MM.1S (cell line): ENCODE measurements around the gene SUFU.

ENCODE experiments used
- DNase-seq: peaks from one replicate; pipeline ENCODE4 v3.0.0-alpha.2; 2015
- H2AFZ ChIP-seq: fragments of 300-600 bp; sonication (generic); 2 replicates; pipeline ENCODE4 v1.6.0; 2016; ENCODE audit warnings: antibody characterized with exemption, low read length
- H3F3A ChIP-seq: fragments of 300-600 bp; sonication (generic); 2 replicates; pipeline ENCODE4 v1.6.1; 2016; ENCODE audit warnings: mild to moderate bottlenecking, antibody characterized with exemption, low read length, moderate library complexity, mixed read lengths; ENCODE audit not compliant: insufficient read depth
- H3K27ac ChIP-seq: fragments of 300-600 bp; sonication (generic); 2 replicates; pipeline ENCODE4 v1.5.1; 2016; ENCODE audit warnings: mild to moderate bottlenecking, low read length
- H3K27me3 ChIP-seq: fragments of 300-600 bp; sonication (generic); replicated peaks from 2 replicates; pipeline ENCODE4 v1.6.0; 2016; ENCODE audit warnings: low read length; ENCODE audit not compliant: insufficient read depth
- H3K36me3 ChIP-seq: fragments of 300-600 bp; sonication (generic); replicated peaks from 2 replicates; pipeline ENCODE4 v1.6.1; 2016; ENCODE audit warnings: mild to moderate bottlenecking, low read length, mixed read lengths; ENCODE audit not compliant: insufficient read depth
- H3K4me1 ChIP-seq: fragments of 300-600 bp; sonication (generic); 2 replicates; pipeline ENCODE4 v1.6.1; 2016; ENCODE audit warnings: low read length, mixed read lengths
- H3K4me2 ChIP-seq: fragments of 300-600 bp; sonication (generic); 2 replicates; pipeline ENCODE4 v1.6.0; 2016; ENCODE audit warnings: low read depth, low read length
- H3K4me3 ChIP-seq: fragments of 300-600 bp; sonication (generic); 2 replicates; pipeline ENCODE4 v1.5.1; 2016; ENCODE audit warnings: low read length, mixed read lengths
- H3K79me2 ChIP-seq: fragments of 300-600 bp; sonication (generic); 2 replicates; pipeline ENCODE4 v1.6.1; 2016; ENCODE audit warnings: mixed run types, low read length, mixed read lengths
- H3K9ac ChIP-seq: fragments of 300-600 bp; sonication (generic); 2 replicates; pipeline ENCODE4 v1.6.1; 2016; ENCODE audit warnings: low read length, mixed read lengths
- H3K9me2 ChIP-seq: fragments of 300-600 bp; sonication (generic); replicated peaks from 2 replicates; pipeline ENCODE4 v1.6.1; 2016; ENCODE audit warnings: mild to moderate bottlenecking, low read length, mixed read lengths; ENCODE audit not compliant: insufficient read depth
- H3K9me3 ChIP-seq: fragments of 300-600 bp; sonication (generic); replicated peaks from 2 replicates; pipeline ENCODE4 v1.6.1; 2016; ENCODE audit warnings: mild to moderate bottlenecking, low read length, mixed read lengths; ENCODE audit not compliant: insufficient read depth
- H4K20me1 ChIP-seq: fragments of 300-600 bp; sonication (generic); 2 replicates; pipeline ENCODE4 v1.6.1; 2016; ENCODE audit warnings: mild to moderate bottlenecking, low read length, moderate library complexity, mixed read lengths; ENCODE audit not compliant: insufficient read depth
- EZH2 ChIP-seq: fragments of 300-600 bp; sonication (generic); optimal IDR thresholded peaks from 2 replicates; pipeline ENCODE3; 2017; ENCODE audit warnings: low read depth, mild to moderate bottlenecking, antibody characterized with exemption, low read length, mixed read lengths
- EZH2phosphoT487 ChIP-seq: fragments of 300-600 bp; sonication (generic); IDR thresholded peaks from 2 replicates; pipeline ENCODE4 v1.6.1; 2018; ENCODE audit warnings: antibody characterized with exemption, low read length
- TF ChIP-seq, protein P1 (sequence below): fragments of 300-600 bp; sonication (generic); IDR thresholded peaks from 2 replicates; pipeline ENCODE4 v1.5.1; 2016; ENCODE audit warnings: antibody characterized with exemption, low read length, mixed read lengths

SUFU gene

DNA sequence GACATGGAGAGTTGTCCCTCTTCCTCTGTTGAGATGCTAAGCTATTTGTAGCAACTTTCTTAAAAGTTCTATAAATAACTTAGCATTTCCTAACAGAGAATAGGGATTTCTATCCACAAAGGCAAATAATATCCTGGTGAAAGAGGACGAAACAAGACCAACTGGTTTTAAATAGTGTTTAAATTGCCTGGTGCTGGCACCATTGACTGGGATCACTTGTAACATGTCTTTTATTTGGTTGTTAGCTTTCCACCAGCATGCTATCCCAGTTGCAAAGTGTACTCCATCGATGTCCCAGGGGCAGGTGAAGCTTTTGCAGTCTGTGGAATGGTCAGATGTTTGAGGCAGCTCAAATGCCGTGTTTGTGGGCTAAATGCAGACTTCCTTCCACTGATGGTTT is 3.7 kb downstream of the SUFU start:
- H3K4me2 ChIP-seq, result no peak overlapping the region

DNA sequence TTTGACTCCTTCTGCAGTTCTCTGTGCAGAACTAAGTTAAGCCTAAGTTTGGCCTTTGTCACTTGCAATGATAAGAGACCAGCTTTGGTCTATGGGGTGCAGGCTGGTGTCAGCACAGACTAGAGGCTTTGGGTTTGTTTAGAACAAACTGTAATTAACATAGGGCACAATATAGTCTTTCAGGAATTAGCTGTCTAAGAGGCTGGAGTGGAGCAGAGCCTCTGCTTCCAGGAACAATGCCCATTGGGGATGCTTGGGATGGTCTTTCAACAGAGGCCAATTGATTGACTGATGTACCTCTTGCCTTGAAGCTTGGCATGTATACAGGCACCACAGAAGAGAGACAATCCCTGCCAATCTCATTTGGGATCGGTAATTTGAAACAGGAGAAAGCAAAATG is 4.7 kb downstream of the SUFU start:
- no peak overlapping the region for H3K4me2 ChIP-seq
- no peaks in the 10 kb centered on the region for H3K9me2 ChIP-seq
- H2AFZ ChIP-seq, result no peak overlapping the region
- H3K79me2 ChIP-seq, result peaks cover 45% of the 10 kb centered on the region
- no peak for DNase-seq
- peaks cover 8% of the 10 kb centered on the region for H3F3A ChIP-seq
- TF ChIP-seq EZH2, result no peak
- H3K27me3 ChIP-seq, result no peaks in the 10 kb centered on the region
- no peaks in the 10 kb centered on the region for H4K20me1 ChIP-seq
- H3K9me3 ChIP-seq, result no peaks in the 10 kb centered on the region
- no peak overlapping the region for H3K9ac ChIP-seq
- H3K4me1 ChIP-seq, result peaks cover 26% of the 10 kb centered on the region
- no peak overlapping the region for H3K4me3 ChIP-seq
- no peak overlapping the region for H3K27ac ChIP-seq
- peaks cover 7% of the 10 kb centered on the region; the same call in 1 of the 2 replicates for H3K36me3 ChIP-seq

More for the DNA sequence above, 3.7 kb downstream of the SUFU start:
- no peak overlapping the region for H2AFZ ChIP-seq
- peaks cover 26% of the 10 kb centered on the region for H3K4me1 ChIP-seq
- peaks cover 7% of the 10 kb centered on the region; the same call in 1 of the 2 replicates for H3K36me3 ChIP-seq
- H3K27ac ChIP-seq, result no peak overlapping the region
- TF ChIP-seq, protein P1, sequence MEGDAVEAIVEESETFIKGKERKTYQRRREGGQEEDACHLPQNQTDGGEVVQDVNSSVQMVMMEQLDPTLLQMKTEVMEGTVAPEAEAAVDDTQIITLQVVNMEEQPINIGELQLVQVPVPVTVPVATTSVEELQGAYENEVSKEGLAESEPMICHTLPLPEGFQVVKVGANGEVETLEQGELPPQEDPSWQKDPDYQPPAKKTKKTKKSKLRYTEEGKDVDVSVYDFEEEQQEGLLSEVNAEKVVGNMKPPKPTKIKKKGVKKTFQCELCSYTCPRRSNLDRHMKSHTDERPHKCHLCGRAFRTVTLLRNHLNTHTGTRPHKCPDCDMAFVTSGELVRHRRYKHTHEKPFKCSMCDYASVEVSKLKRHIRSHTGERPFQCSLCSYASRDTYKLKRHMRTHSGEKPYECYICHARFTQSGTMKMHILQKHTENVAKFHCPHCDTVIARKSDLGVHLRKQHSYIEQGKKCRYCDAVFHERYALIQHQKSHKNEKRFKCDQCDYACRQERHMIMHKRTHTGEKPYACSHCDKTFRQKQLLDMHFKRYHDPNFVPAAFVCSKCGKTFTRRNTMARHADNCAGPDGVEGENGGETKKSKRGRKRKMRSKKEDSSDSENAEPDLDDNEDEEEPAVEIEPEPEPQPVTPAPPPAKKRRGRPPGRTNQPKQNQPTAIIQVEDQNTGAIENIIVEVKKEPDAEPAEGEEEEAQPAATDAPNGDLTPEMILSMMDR, result no peak
- no peak for TF ChIP-seq EZH2phosphoT487
- no peak for TF ChIP-seq EZH2
- peaks cover 45% of the 10 kb centered on the region for H3K79me2 ChIP-seq
- H3K9me2 ChIP-seq, result no peaks in the 10 kb centered on the region
- no peaks in the 10 kb centered on the region for H3K27me3 ChIP-seq
- no peaks in the 10 kb centered on the region for H4K20me1 ChIP-seq
- H3K9ac ChIP-seq, result no peak overlapping the region
- no peak overlapping the region for H3K4me3 ChIP-seq
- peaks cover 14% of the 10 kb centered on the region for H3F3A ChIP-seq
- H3K9me3 ChIP-seq, result no peaks in the 10 kb centered on the region
- no peak for DNase-seq

DNA sequence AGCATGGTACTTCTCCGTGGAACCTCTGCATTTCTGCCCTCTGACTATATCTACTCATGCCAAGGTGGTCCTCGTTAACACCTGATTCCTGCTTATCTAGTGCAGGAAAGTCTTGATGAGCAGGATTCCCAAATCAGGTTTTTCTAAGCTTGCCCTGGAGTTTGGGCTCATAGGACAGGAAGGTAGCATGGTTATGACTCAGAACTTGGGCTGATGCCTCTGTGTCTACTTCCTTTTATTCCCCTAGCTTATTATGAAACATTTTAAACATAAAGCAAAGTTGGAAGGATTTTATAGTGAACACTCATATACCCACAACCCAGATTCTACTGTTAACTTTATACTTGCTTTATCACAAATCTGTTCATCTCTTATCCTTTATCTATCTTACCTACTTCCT is 5.6 kb downstream of the SUFU start:
- no peak for DNase-seq
- Histone ChIP-seq H3K4me1 (peaks cover 26% of the 10 kb centered on the region), H3K27ac (no peak overlapping the region)

DNA sequence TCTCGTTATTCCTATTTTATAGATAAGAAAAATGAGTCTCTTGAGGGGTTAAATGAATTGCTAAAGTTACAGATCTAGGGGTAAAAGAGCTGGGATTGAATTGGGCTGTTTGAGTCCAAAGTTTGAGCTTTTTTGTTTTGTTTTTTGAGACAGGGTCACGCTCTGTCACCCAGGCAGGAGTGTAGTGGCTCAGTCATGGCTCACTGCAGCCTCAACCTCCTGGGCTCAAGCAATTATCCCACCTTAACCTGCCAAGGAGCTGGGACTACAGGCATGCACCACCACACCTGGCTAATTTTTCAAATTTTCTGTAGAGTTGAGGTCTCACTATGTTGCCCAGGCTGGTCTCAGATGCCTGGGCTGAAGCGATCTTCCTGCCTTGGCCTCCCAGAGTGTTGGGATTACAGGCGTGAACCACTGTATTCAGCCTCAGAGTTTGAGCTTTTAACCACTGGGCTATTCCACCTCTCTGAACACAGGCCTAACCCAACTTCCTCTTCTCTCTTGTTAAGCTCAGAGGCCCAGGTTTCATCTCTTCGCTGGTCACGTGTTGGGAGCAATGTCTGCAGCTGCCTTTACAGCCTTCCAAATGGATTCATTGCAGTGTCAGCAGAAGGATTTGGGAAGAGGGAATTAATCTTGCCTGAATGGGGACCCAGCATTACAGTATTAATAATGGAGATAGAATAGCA is 8.0 kb downstream of the SUFU start:
- Histone ChIP-seq H3K27me3 (no peaks in the 10 kb centered on the region), H4K20me1 (no peaks in the 10 kb centered on the region), H3K4me3 (no peak overlapping the region), H3F3A (no peaks in the 10 kb centered on the region), H3K9ac (no peak overlapping the region), H3K27ac (peak overlapping the region; percentile 37; the same call in 1 of the 2 replicates), H3K9me2 (no peaks in the 10 kb centered on the region), H3K79me2 (peaks cover 19% of the 10 kb centered on the region), H3K4me1 (peaks cover 23% of the 10 kb centered on the region), H3K4me2 (peak overlapping the region; percentile 10; the same call in 1 of the 2 replicates), H3K36me3 (peaks cover 7% of the 10 kb centered on the region; the same call in 1 of the 2 replicates), H3K9me3 (no peaks in the 10 kb centered on the region), H2AFZ (no peak overlapping the region)
- DNase-seq, result peak; percentile 36
- TF ChIP-seq EZH2phosphoT487 (no peak), EZH2 (no peak)
- TF ChIP-seq, protein P1, result no peak

More for the DNA sequence above, 5.6 kb downstream of the SUFU start:
- H3K9me3 ChIP-seq, result no peaks in the 10 kb centered on the region
- peaks cover 41% of the 10 kb centered on the region for H3K79me2 ChIP-seq
- peaks cover 7% of the 10 kb centered on the region; the same call in 1 of the 2 replicates for H3K36me3 ChIP-seq
- TF ChIP-seq EZH2phosphoT487, result no peak
- peaks cover 4% of the 10 kb centered on the region for H3F3A ChIP-seq
- H3K4me2 ChIP-seq, result no peak overlapping the region
- H3K9me2 ChIP-seq, result no peaks in the 10 kb centered on the region
- no peaks in the 10 kb centered on the region for H4K20me1 ChIP-seq
- H3K27me3 ChIP-seq, result no peaks in the 10 kb centered on the region
- no peak overlapping the region for H3K4me3 ChIP-seq
- H3K9ac ChIP-seq, result no peak overlapping the region
- H2AFZ ChIP-seq, result no peak overlapping the region
